HK-2 (cell line): ENCODE data around the gene ABR.
"Not testable (repeated sequence)": the region's sequence is repeated elsewhere in the genome, so short reads cannot be mapped to it uniquely, and the experiment has no call there.

Source experiments
- DNase-seq: peaks from one replicate; pipeline ENCODE4 v3.0.0-alpha.2; 2018; ENCODE audit not compliant: unreplicated experiment

The ABR gene

GRCh38 chr17:983921-984320 lies 195.9 kb downstream of the ABR start:
- DNase-seq, result no peak

- no peak for DNase-seq
Measured at GRCh38 chr17:981292-981658, 198.5 kb downstream of the ABR start.

GRCh38 chr17:980406-981291 lies 199.1 kb downstream of the ABR start:
- DNase-seq, result peak; percentile 80

- DNase-seq, result peak; percentile 96
Measured at GRCh38 chr17:979539-980405, 200.0 kb downstream of the ABR start, which contains the start of gene NXN. TSS of gene NXN (minus strand) at chr17:979776.

- no peak for DNase-seq
Measured at GRCh38 chr17:979212-979538, 200.6 kb downstream of the ABR start.

GRCh38 chr17:978103-979093 lies 201.4 kb downstream of the ABR start:
- no peak for DNase-seq

GRCh38 chr17:977166-977565 lies 202.6 kb downstream of the ABR start:
- no peak for DNase-seq

GRCh38 chr17:976312-976711 lies 203.5 kb downstream of the ABR start:
- DNase-seq, result no peak

- DNase-seq, result no peak
Measured at GRCh38 chr17:975371-975915, 204.3 kb downstream of the ABR start.

- not testable (repeated sequence) for DNase-seq
Measured at GRCh38 chr17:974778-975177, 205.0 kb downstream of the ABR start.

- no peak for DNase-seq
Measured at GRCh38 chr17:973053-973452, 206.7 kb downstream of the ABR start.

- DNase-seq, result not testable (repeated sequence)
Measured at GRCh38 chr17:971861-972260, 207.9 kb downstream of the ABR start.

GRCh38 chr17:970364-970763 lies 209.4 kb downstream of the ABR start:
- no peak for DNase-seq

GRCh38 chr17:969811-970355 lies 209.9 kb downstream of the ABR start:
- no peak for DNase-seq

GRCh38 chr17:968812-969730 lies 210.7 kb downstream of the ABR start:
- DNase-seq, result no peak

GRCh38 chr17:967122-967521 lies 212.7 kb downstream of the ABR start:
- DNase-seq, result no peak

- DNase-seq, result no peak
Measured at GRCh38 chr17:965311-965989, 214.3 kb downstream of the ABR start.

- DNase-seq, result no peak
Measured at GRCh38 chr17:964876-965275, 214.9 kb downstream of the ABR start.

GRCh38 chr17:962670-963069 lies 217.1 kb downstream of the ABR start:
- no peak for DNase-seq
